GM23248 (cell line): ENCODE data around the gene BIRC6.

Source experiments
- EZH2 ChIP-seq: fragments of 200-600 bp; sonication (generic); IDR thresholded peaks from 2 replicates; pipeline ENCODE4 v1.6.1; 2018; ENCODE audit warnings: antibody characterized with exemption, mild to moderate bottlenecking; ENCODE audit not compliant: insufficient read depth, poor library complexity, severe bottlenecking
- EZH2phosphoT487 ChIP-seq: fragments of 200-600 bp; sonication (generic); IDR thresholded peaks from 2 replicates; pipeline ENCODE4 v1.6.1; 2018; ENCODE audit warnings: antibody characterized with exemption, moderate library complexity, mild to moderate bottlenecking, low read depth; ENCODE audit not compliant: insufficient read depth

DNA sequence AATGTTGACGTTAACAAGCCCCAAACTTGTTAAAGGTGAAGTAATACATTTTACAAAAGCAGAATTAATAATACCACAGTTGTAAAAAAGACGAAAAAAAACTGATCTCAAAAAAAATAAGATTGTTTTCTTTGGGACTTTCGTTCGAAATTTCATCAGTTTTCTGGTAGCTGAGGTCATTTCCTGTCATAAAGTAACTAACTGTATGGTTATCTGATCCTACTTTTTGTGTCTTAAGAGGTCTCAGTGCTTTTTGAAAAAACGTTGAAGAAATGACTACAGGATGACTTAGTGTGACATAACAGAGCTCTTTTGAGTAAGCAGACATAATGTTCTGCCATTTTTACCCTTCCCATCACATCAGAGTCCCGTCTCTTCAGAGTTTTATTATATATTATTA, 79.3 kb downstream of the BIRC6 start:
- TF ChIP-seq EZH2 (no peak), EZH2phosphoT487 (no peak)
